ENCODE results near the gene KRTAP8-1.

DNA sequence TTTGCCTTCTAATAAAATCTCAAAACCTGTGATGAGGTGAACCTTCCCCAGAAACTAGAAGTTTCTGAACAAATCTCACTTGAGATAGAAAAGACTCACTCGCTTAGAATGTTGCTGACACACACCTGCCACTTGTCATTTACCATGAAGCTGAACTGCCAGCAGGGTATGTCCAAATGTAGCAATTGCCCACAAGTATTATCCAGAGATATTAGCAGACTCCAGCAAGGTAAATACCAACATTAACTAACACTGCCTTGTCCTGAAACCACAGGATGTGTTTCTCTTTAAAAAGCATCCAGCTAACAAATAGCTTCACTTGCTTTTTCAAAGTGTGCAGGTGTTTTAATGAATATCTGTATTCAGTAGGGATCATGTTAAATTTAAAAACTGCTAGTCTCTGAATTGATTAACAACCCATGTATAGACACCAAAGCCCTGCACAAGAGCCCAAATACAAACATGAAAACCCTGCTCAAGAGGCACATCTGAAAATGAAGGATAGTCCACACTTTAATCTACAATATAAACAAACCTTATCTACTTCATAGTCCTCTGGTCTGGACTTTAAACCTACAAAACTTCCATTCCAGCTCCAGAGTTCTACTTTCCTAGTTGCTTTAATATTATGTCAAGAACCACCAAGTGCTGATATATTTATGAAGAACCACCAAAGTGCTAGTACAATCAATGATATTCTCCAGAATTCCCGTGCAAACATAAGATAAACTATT, 19.3 kb downstream of the KRTAP8-1 start:
- TF ChIP-seq, protein P1, sequence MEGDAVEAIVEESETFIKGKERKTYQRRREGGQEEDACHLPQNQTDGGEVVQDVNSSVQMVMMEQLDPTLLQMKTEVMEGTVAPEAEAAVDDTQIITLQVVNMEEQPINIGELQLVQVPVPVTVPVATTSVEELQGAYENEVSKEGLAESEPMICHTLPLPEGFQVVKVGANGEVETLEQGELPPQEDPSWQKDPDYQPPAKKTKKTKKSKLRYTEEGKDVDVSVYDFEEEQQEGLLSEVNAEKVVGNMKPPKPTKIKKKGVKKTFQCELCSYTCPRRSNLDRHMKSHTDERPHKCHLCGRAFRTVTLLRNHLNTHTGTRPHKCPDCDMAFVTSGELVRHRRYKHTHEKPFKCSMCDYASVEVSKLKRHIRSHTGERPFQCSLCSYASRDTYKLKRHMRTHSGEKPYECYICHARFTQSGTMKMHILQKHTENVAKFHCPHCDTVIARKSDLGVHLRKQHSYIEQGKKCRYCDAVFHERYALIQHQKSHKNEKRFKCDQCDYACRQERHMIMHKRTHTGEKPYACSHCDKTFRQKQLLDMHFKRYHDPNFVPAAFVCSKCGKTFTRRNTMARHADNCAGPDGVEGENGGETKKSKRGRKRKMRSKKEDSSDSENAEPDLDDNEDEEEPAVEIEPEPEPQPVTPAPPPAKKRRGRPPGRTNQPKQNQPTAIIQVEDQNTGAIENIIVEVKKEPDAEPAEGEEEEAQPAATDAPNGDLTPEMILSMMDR (IDR thresholded peaks at IDR 0.05): no peak
- no peak for TF ChIP-seq POLR2A (IDR thresholded peaks at IDR 0.05)
